ENCODE results near the gene GPR149.

Gene GPR149

GRCh38 chr3:154349223-154349622 lies 80.8 kb downstream of the GPR149 start:
- TF ChIP-seq CTCF (IDR thresholded peaks at IDR 0.05), result no peak
- no peak overlapping the region for H3K4me3 ChIP-seq (ENCODE audit: low read depth, low read length)
- no peaks in the 10 kb centered on the region for H3K9me3 ChIP-seq (ENCODE audit: control insufficient read depth, low read length)
- H2AFZ ChIP-seq, result no peak overlapping the region
- H3K4me2 ChIP-seq (ENCODE audit: low read length), result no peak overlapping the region
- no peaks in the 10 kb centered on the region for H3K79me2 ChIP-seq
- H3K27ac ChIP-seq, result no peak overlapping the region
- no peaks in the 10 kb centered on the region for H3K4me1 ChIP-seq
- no peak overlapping the region for H3K9ac ChIP-seq
- H3K36me3 ChIP-seq (ENCODE audit: control insufficient read depth, insufficient read depth, low read length), result no peaks in the 10 kb centered on the region
- no peaks in the 10 kb centered on the region for H3K27me3 ChIP-seq (ENCODE audit: control insufficient read depth, insufficient read depth, low read length)

GRCh38 chr3:154345422-154346122 lies 84.4 kb downstream of the GPR149 start:
- Histone ChIP-seq H3K9me3 (ENCODE audit: control insufficient read depth, low read length) (no peaks in the 10 kb centered on the region), H3K27ac (no peak overlapping the region), H3K9ac (no peak overlapping the region), H3K4me1 (no peaks in the 10 kb centered on the region), H3K36me3 (ENCODE audit: control insufficient read depth, insufficient read depth, low read length) (no peaks in the 10 kb centered on the region), H3K27me3 (ENCODE audit: control insufficient read depth, insufficient read depth, low read length) (no peaks in the 10 kb centered on the region), H2AFZ (no peak overlapping the region), H3K4me3 (ENCODE audit: low read depth, low read length) (no peak overlapping the region), H3K4me2 (ENCODE audit: low read length) (no peak overlapping the region), H3K79me2 (no peaks in the 10 kb centered on the region)
- TF ChIP-seq CTCF (IDR thresholded peaks at IDR 0.05), result no peak

- no peak for TF ChIP-seq CTCF (IDR thresholded peaks at IDR 0.05)
- H3K27me3 ChIP-seq (ENCODE audit: control insufficient read depth, insufficient read depth, low read length), result no peaks in the 10 kb centered on the region
- no peaks in the 10 kb centered on the region for H3K9me3 ChIP-seq (ENCODE audit: control insufficient read depth, low read length)
- H3K36me3 ChIP-seq (ENCODE audit: control insufficient read depth, insufficient read depth, low read length), result no peaks in the 10 kb centered on the region
- H3K4me3 ChIP-seq (ENCODE audit: low read depth, low read length), result no peak overlapping the region
- H3K9ac ChIP-seq, result no peak overlapping the region
- no peak overlapping the region for H3K27ac ChIP-seq
- H2AFZ ChIP-seq, result no peak overlapping the region
- H3K79me2 ChIP-seq, result no peaks in the 10 kb centered on the region
- no peak overlapping the region for H3K4me2 ChIP-seq (ENCODE audit: low read length)
- H3K4me1 ChIP-seq, result no peaks in the 10 kb centered on the region
Measured at GRCh38 chr3:154338570-154338969, 91.4 kb downstream of the GPR149 start.

- Histone ChIP-seq H3K36me3 (ENCODE audit: control insufficient read depth, insufficient read depth, low read length) (no peaks in the 10 kb centered on the region), H2AFZ (no peak overlapping the region), H3K4me1 (no peaks in the 10 kb centered on the region), H3K79me2 (no peaks in the 10 kb centered on the region), H3K27me3 (ENCODE audit: control insufficient read depth, insufficient read depth, low read length) (no peaks in the 10 kb centered on the region), H3K9ac (no peak overlapping the region), H3K4me2 (ENCODE audit: low read length) (no peak overlapping the region), H3K4me3 (ENCODE audit: low read depth, low read length) (no peak overlapping the region), H3K9me3 (ENCODE audit: control insufficient read depth, low read length) (no peaks in the 10 kb centered on the region), H3K27ac (no peak overlapping the region)
- TF ChIP-seq CTCF (IDR thresholded peaks at IDR 0.05), result no peak
Measured at GRCh38 chr3:154338008-154338407, 92.0 kb downstream of the GPR149 start.

GRCh38 chr3:154334973-154335420 lies 95.0 kb downstream of the GPR149 start:
- H3K4me1 ChIP-seq, result no peaks in the 10 kb centered on the region
- no peaks in the 10 kb centered on the region for H3K9me3 ChIP-seq (ENCODE audit: control insufficient read depth, low read length)
- no peaks in the 10 kb centered on the region for H3K27me3 ChIP-seq (ENCODE audit: control insufficient read depth, insufficient read depth, low read length)
- no peak overlapping the region for H3K27ac ChIP-seq
- H2AFZ ChIP-seq, result no peak overlapping the region
- no peak overlapping the region for H3K4me2 ChIP-seq (ENCODE audit: low read length)
- H3K4me3 ChIP-seq (ENCODE audit: low read depth, low read length), result no peak overlapping the region
- no peaks in the 10 kb centered on the region for H3K36me3 ChIP-seq (ENCODE audit: control insufficient read depth, insufficient read depth, low read length)
- no peaks in the 10 kb centered on the region for H3K79me2 ChIP-seq
- peak; percentile 70 for TF ChIP-seq CTCF (IDR thresholded peaks at IDR 0.05)
- no peak overlapping the region for H3K9ac ChIP-seq
